Gastrocnemius medialis (tissue), 4 donors: ENCODE data around the gene TBK1.

Experiments used
- POLR2A ChIP-seq, 2 donors: fragments of 450-650 bp; IDR thresholded peaks; one replicate each; pipeline ENCODE4 v1.6.1; 2017; ENCODE audit warnings: antibody characterized with exemption in 2 of 2, mild to moderate bottlenecking in 2 of 2, moderate library complexity in 2 of 2
- TF ChIP-seq, protein P1 (sequence below), 5 experiments: fragments of 450-650 bp in 3 of 5; fragments of 200-600 bp in 2 of 5; sonication (generic) in 2 of 5; IDR thresholded peaks in 4 of 5; conservative IDR thresholded peaks in 1 of 5; 1 replicate in 4 of 5; 2 replicates in 1 of 5; pipeline ENCODE4 v1.5.1; 2016 to 2019; ENCODE audit warnings: antibody characterized with exemption in 5 of 5, mild to moderate bottlenecking in 3 of 5, moderate library complexity in 3 of 5

DNA sequence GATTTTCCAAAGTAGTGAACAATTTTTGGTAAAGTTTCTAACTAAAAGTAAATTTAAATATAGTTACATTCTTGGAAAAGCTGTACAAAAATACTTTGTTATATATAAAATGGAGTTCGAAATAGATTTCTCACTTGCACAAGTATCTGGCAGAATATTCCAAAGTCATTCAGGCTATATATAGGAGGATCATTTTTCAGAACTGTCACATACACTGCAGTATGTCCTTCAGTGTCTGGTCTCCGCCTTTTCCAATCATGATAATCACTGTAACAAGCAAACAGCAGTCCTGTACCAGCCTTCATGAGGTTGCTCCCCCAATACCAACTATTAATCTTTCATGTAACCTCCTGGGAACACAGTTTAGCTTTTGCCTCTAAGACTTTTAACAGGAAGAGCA is 18.6 kb downstream of the TBK1 start:
- TF ChIP-seq, protein P1, sequence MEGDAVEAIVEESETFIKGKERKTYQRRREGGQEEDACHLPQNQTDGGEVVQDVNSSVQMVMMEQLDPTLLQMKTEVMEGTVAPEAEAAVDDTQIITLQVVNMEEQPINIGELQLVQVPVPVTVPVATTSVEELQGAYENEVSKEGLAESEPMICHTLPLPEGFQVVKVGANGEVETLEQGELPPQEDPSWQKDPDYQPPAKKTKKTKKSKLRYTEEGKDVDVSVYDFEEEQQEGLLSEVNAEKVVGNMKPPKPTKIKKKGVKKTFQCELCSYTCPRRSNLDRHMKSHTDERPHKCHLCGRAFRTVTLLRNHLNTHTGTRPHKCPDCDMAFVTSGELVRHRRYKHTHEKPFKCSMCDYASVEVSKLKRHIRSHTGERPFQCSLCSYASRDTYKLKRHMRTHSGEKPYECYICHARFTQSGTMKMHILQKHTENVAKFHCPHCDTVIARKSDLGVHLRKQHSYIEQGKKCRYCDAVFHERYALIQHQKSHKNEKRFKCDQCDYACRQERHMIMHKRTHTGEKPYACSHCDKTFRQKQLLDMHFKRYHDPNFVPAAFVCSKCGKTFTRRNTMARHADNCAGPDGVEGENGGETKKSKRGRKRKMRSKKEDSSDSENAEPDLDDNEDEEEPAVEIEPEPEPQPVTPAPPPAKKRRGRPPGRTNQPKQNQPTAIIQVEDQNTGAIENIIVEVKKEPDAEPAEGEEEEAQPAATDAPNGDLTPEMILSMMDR (IDR thresholded peaks at IDR 0.05 in 4 of 5, conservative IDR thresholded peaks at IDR 0.05 in 1 of 5): no peak
- TF ChIP-seq POLR2A (IDR thresholded peaks at IDR 0.05): no peak
